WERI-Rb-1 (cell line): ENCODE data around the gene CIAO3.
A peak's percentile ranks its signal among the peaks of the same experiment; 100 is the strongest.

ENCODE experiments used
- DNase-seq: peaks from one replicate; pipeline ENCODE4 v3.0.0-alpha.2; 2020
- H3K27ac ChIP-seq: fragments of 250-450 bp; sonication (Bioruptor Pico); 2 replicates; pipeline ENCODE4 v1.5.1; 2020; ENCODE audit warnings: mild to moderate bottlenecking, moderate library complexity
- H3K27me3 ChIP-seq: fragments of 250-450 bp; sonication (Bioruptor Pico); 2 replicates; pipeline ENCODE4 v1.5.1; 2021; ENCODE audit warnings: mild to moderate bottlenecking, low read depth, moderate library complexity; ENCODE audit not compliant: insufficient read depth, severe bottlenecking
- H3K36me3 ChIP-seq: fragments of 250-450 bp; sonication (Bioruptor Pico); 2 replicates; pipeline ENCODE4 v1.5.1; 2020; ENCODE audit warnings: mild to moderate bottlenecking, moderate library complexity
- H3K4me3 ChIP-seq: 2 replicates; pipeline ENCODE4 v1.5.1; 2011; ENCODE audit warnings: low read depth, mild to moderate bottlenecking, control low read depth, low read length
- H3K9me3 ChIP-seq: fragments of 250-450 bp; sonication (Bioruptor Pico); 2 replicates; pipeline ENCODE4 v1.5.1; 2021; ENCODE audit warnings: mild to moderate bottlenecking, moderate library complexity; ENCODE audit not compliant: severe bottlenecking
- TF ChIP-seq, protein P1 (sequence below): IDR thresholded peaks from 2 replicates; pipeline ENCODE4 v1.5.1; 2011; ENCODE audit warnings: low read depth, mild to moderate bottlenecking, control low read depth, inconsistent platforms, low read length

CIAO3 gene

DNA sequence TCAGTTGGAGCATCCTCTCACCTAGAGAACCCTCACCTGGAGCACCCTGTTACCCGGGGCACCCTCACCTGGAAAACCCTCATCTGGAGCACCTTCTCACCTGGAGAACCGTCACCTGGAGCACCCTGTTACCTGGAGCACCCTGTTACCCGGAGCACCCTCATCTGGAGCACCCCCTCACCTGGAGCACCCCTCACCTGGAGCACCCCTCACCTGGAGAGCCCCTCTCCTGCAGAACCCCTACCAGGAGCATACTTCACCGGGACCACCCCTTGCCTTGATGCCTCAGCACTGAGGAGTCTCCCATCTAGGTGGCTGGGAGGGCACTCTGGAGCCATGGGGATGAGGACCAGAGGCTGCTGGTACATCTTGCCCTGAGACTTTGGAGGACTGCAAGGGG lies 31.8 kb downstream of the CIAO3 start:
- H3K36me3 ChIP-seq: peaks cover 1% of the 10 kb centered on the region
- no peak overlapping the region for H3K27ac ChIP-seq
- no peaks in the 10 kb centered on the region for H3K9me3 ChIP-seq
- no peak for DNase-seq
- H3K27me3 ChIP-seq: peaks cover 15% of the 10 kb centered on the region
- TF ChIP-seq, protein P1, sequence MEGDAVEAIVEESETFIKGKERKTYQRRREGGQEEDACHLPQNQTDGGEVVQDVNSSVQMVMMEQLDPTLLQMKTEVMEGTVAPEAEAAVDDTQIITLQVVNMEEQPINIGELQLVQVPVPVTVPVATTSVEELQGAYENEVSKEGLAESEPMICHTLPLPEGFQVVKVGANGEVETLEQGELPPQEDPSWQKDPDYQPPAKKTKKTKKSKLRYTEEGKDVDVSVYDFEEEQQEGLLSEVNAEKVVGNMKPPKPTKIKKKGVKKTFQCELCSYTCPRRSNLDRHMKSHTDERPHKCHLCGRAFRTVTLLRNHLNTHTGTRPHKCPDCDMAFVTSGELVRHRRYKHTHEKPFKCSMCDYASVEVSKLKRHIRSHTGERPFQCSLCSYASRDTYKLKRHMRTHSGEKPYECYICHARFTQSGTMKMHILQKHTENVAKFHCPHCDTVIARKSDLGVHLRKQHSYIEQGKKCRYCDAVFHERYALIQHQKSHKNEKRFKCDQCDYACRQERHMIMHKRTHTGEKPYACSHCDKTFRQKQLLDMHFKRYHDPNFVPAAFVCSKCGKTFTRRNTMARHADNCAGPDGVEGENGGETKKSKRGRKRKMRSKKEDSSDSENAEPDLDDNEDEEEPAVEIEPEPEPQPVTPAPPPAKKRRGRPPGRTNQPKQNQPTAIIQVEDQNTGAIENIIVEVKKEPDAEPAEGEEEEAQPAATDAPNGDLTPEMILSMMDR: no peak
- H3K4me3 ChIP-seq: no peak overlapping the region

DNA sequence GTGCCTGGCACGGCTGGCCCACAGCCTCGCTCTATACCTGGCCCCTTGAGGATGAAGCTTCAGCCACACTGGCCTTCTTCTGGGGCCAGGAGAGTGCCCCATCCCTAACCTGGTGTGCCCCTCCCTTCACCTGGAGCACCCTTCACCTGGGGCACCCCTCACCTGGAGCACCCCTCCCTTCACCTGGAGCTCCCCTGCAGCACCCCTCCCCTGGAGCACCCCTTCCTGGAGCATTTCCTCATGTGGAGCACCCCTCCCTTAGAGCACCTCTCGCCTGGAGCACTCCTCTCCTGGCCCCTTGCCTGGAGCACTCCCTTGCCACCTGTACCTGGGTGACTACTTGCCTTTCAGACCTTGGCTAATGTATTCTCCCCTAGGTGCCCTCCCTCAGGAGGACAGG lies 32.8 kb downstream of the CIAO3 start:
- no peaks in the 10 kb centered on the region for H3K9me3 ChIP-seq
- TF ChIP-seq, protein P1: no peak
- peaks cover 15% of the 10 kb centered on the region for H3K27me3 ChIP-seq
- no peak overlapping the region for H3K4me3 ChIP-seq
- H3K27ac ChIP-seq: no peak overlapping the region
- DNase-seq: no peak
- peaks cover 5% of the 10 kb centered on the region for H3K36me3 ChIP-seq

DNA sequence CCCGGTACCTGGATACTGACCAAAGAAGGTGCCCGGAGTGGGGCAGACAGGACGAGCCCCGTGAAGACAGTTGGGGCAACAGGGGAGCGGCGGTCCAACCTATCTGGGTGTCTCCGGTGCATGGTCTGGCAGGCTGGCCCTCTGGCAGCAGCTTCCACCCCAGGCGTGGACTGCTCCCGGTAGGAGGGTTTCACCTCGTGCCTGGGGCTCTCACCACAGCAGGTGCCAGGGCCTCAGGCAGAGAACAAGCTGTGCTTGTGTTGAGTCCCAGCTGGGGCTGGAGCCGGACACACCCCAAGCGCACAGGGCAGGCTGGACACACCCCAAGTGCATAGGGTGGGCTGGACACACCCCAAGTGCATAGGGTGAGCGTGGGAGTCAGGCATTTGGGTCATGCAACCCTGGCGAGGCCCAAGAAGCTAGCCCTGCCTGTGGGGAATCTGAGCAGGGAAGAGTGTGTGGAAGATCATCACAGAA lies 33.7 kb downstream of the CIAO3 start:
- Histone ChIP-seq H3K36me3 (peaks cover 15% of the 10 kb centered on the region), H3K27ac (no peak overlapping the region), H3K9me3 (no peaks in the 10 kb centered on the region), H3K27me3 (peaks cover 15% of the 10 kb centered on the region), H3K4me3 (no peak overlapping the region)
- no peak for DNase-seq
- TF ChIP-seq, protein P1: no peak

DNA sequence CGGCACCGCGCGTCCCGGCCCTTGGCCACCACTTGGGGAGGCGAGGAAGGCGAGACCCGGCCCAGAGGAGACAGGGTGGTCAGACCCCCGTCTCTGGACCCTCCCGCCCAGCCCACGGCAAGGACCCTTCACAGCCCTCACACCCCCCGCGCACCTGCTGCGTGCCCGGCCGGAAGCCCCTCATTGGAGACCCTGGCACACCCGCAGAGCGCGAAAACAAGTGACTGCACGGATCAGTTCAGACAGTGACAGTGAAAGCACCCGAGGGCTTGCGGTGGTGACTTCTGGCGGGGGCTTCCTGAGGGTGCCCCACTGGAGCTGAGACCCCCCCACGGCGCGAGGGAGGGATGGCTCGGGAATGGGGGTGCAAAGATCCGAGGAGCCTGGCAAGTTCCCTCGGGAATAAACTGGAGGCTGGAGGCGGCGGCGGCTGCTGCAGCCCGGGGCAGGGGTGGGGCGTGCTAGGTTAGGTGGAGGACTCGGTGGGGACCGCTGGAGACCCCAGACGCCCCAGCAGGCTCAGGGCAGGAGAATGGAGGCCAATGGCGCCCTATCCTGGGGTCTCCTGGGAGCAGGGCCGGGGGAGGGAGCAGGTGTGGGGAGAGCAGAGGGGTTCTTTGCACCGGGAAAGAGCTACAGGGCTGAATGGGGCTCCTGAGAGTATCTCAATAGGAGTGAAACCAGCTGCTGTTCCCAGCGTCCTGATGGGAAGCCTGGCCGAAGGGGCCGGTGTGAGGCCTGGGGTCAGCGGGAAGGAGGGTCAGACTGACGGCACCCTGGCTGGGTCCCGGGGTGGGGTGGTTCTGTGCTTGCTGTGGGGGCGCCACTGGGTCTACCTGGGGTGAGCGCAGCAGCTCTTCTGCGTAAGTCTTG lies 34.4 kb downstream of the CIAO3 start:
- peak overlapping the region; percentile 33; the same call in 1 of the 2 replicates for H3K27ac ChIP-seq
- DNase-seq: no peak
- H3K9me3 ChIP-seq: no peaks in the 10 kb centered on the region
- H3K4me3 ChIP-seq: peak overlapping the region; percentile 52
- TF ChIP-seq, protein P1: no peak
- peaks cover 15% of the 10 kb centered on the region for H3K36me3 ChIP-seq
- H3K27me3 ChIP-seq: peaks cover 15% of the 10 kb centered on the region

DNA sequence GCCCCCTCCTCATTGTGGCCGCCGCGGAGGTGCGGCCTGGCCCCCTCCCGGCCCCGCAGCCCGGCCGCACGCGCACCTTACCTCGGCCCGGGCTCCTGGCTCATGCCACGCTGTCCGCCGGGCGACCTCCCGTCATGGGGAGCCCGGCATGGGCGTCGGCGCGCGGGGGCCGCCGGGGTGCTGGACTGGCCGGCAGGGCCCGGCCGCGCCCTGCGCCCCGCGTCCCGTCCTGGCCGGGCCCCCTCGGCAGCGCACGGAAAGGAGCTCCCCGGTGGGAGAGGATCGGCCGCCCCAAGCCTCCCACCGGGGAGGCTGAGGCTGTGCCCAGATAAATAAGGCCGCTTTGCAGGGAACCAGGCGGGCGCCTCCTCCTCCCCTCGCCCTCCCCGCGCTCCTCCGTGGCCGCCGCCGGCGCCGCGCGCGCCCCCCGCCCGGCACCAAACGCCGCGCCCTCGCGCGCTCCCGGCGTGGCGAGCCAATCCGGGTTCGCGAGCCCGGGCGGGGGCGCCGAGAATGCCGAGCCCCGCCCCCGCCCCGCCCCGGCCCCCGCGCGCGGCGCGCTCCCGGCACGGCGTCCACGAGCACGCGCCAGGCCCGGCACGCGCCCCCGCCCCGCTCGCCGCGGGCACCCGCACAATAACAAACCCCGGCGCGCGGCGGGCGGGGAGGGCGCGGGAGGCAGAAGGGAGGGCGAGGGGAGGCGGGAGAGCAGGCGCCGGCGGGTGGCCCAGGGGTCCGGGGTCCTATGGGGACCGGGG lies 35.2 kb downstream of the CIAO3 start, which contains the start of gene FBXL16:
Gene FBXL16 (minus strand): TSS at position 371 of the 758 bp plus-strand sequence. CDS start 8,396 bp downstream, outside the sequence.
- Histone ChIP-seq H3K4me3 (peak within 1 kb of the TSS; percentile 88), H3K9me3 (no peaks in the 10 kb centered on the region), H3K27me3 (peaks cover 12% of the 10 kb centered on the region), H3K36me3 (peaks cover 15% of the 10 kb centered on the region), H3K27ac (peak within 1 kb of the TSS; percentile 91)
- TF ChIP-seq, protein P1: no peak
- peak; percentile 71 for DNase-seq
